ENCODE results near the gene HS6ST2. TPM values are rescaled to one million over a fixed set of nuclear protein-coding genes. Genes with fewer than 3 reads are reported as not detected.

The HS6ST2 gene
- total and polyA plus RNA-seq, 10 of the 15 experiments (the other 5 are each of a cell fraction or from before 2014, with no cell fraction given) = not detected

GRCh38 chrX:132831336-132831973 is 127.0 kb downstream of the HS6ST2 start (continued):
- TF ChIP-seq, protein P1, sequence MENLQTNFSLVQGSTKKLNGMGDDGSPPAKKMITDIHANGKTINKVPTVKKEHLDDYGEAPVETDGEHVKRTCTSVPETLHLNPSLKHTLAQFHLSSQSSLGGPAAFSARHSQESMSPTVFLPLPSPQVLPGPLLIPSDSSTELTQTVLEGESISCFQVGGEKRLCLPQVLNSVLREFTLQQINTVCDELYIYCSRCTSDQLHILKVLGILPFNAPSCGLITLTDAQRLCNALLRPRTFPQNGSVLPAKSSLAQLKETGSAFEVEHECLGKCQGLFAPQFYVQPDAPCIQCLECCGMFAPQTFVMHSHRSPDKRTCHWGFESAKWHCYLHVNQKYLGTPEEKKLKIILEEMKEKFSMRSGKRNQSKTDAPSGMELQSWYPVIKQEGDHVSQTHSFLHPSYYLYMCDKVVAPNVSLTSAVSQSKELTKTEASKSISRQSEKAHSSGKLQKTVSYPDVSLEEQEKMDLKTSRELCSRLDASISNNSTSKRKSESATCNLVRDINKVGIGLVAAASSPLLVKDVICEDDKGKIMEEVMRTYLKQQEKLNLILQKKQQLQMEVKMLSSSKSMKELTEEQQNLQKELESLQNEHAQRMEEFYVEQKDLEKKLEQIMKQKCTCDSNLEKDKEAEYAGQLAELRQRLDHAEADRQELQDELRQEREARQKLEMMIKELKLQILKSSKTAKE (IDR thresholded peaks at IDR 0.05; ENCODE audit: low read depth, poor library complexity, severe bottlenecking) = no peak
- no peak for TF ChIP-seq ZNF622 (IDR thresholded peaks at IDR 0.05)

- ChIA-PET RAD21 (ENCODE audit: unreplicated experiment) (no interaction called here), POLR2A (interaction anchor here (0.8 kb wide), 1 partner anchor 9 kb away, joined by 3 read pairs; no protein-coding TSS in a partner anchor), SMC1A (ENCODE audit: uncharacterized antibody, unreplicated experiment) (interaction anchor here (0.5 to 1.3 kb wide), 3 partner anchors 10 to 730 kb away, joined by 3 to 4 read pairs (median 3); no protein-coding TSS in a partner anchor), CTCF (interaction anchor here (1.1 kb wide), 1 partner anchor 30 kb away, joined by 3 read pairs; no protein-coding TSS in a partner anchor)
- intact Hi-C loops (cut with micrococcal nuclease; ENCODE audit: unreplicated experiment) (no loop called here), in situ Hi-C loops (cut with MboI) (no loop called here)
- no peak overlapping the region for H2AFZ ChIP-seq (ENCODE audit: control insufficient read depth, low read depth, low read length)
- H3K36me3 ChIP-seq (ENCODE audit: control insufficient read depth in 2 of 2, insufficient read depth in 2 of 2, low read length in 1 of 2) = no peaks in the 10 kb centered on the region
- H3K27ac ChIP-seq (ENCODE audit: control insufficient read depth, insufficient read depth) = no peak overlapping the region
- no peak overlapping the region for H3K9ac ChIP-seq (ENCODE audit: control insufficient read depth, insufficient read depth, low read length)
- no peaks in the 10 kb centered on the region for H3K9me3 ChIP-seq (replicated peaks; ENCODE audit: control insufficient read depth, insufficient read depth, low read length)
- no TSS peak for BruUV-seq (replicated peaks)
- 0% methylated on average over 2 of the region's 2 CpGs for WGBS (ENCODE audit: insufficient coverage, insufficient replicate concordance, low lambda C conversion rate, missing lambda C conversion rate)
- no peak for ATAC-seq
- no peaks in the 10 kb centered on the region for H3K4me1 ChIP-seq (ENCODE audit: control insufficient read depth, insufficient read depth, low read length)
- no peak overlapping the region for H3K4me3 ChIP-seq
- TF ChIP-seq KLF5 (IDR thresholded peaks at IDR 0.05; ENCODE audit: partially characterized antibody) (no peak), TARDBP (IDR thresholded peaks at IDR 0.05; ENCODE audit: borderline replicate concordance) (no peak), CTCF (IDR thresholded peaks at IDR 0.05 in 2 of 3, conservative IDR thresholded peaks at IDR 0.05 in 1 of 3; ENCODE audit: control insufficient read depth in 2 of 3, extremely low read depth in 1 of 3, insufficient read depth in 1 of 3, low read depth in 3 of 3, low read length in 3 of 3) (no peak), POU2F2 (IDR thresholded peaks at IDR 0.05; ENCODE audit: borderline replicate concordance, low read depth, low read length) (no peak), PRDM15 (CRISPR knock-in tag; IDR thresholded peaks at IDR 0.05) (no peak)
- no peaks in the 10 kb centered on the region for H4K20me1 ChIP-seq (ENCODE audit: control insufficient read depth, insufficient read depth)
- FAIRE-seq = no peak
- DNase-seq (ENCODE audit: low read depth, low spot score) = no peak
- H3K4me2 ChIP-seq (ENCODE audit: control insufficient read depth, insufficient read depth) = no peak overlapping the region
- H3K27me3 ChIP-seq (replicated peaks in 1 of 2; ENCODE audit: control insufficient read depth in 2 of 2, insufficient read depth in 2 of 2, low read length in 1 of 2) = no peaks in the 10 kb centered on the region
- no peaks in the 10 kb centered on the region for H3K79me2 ChIP-seq (ENCODE audit: control insufficient read depth, insufficient read depth, low read length)
Measured at GRCh38 chrX:132822634-132823012, 135.8 kb downstream of the HS6ST2 start.

Measured in GM12878 (cell line).